ENCODE measurements around the gene PDE2A.

- TF ChIP-seq EP300 (IDR thresholded peaks at IDR 0.05) (no peak), POLR2A (IDR thresholded peaks at IDR 0.05) (no peak), CTCF (IDR thresholded peaks at IDR 0.05) (no peak), POLR2AphosphoS5 (IDR thresholded peaks at IDR 0.05) (no peak)
Observed at GRCh38 chr11:72635309-72635915, 38.8 kb downstream of the PDE2A start.

All from upper lobe of left lung (tissue), 4 donors.